ENCODE results near the gene OGG1.

GRCh38 chr3:9742560-9742959 lies 7.2 kb upstream of the OGG1 start:
- TF ChIP-seq POLR2A (IDR thresholded peaks at IDR 0.05; ENCODE audit: low read length) (no peak), GATA1 (IDR thresholded peaks at IDR 0.05; ENCODE audit: low read depth, low read length) (no peak)
